Measurements from ENCODE around the gene RNF212. TPM values are rescaled to one million over a fixed set of nuclear protein-coding genes. Genes with fewer than 3 reads are reported as not detected.
A peak's percentile ranks its signal among the peaks of the same experiment; 100 is the strongest.

Gene RNF212
- total RNA-seq, 1 experiment from 2014 or later = 2.4 TPM

- intact Hi-C loops (cut with micrococcal nuclease; ENCODE audit: unreplicated experiment) = no loop called here
- TF ChIP-seq CTCF (conservative IDR thresholded peaks at IDR 0.05; ENCODE audit: low read depth, low read length) (peak; percentile 77), EZH2 (IDR thresholded peaks at IDR 0.05; ENCODE audit: borderline replicate concordance, low read depth, low read length, poor library complexity, severe bottlenecking) (no peak)
- Histone ChIP-seq H3K36me3 (ENCODE audit: insufficient read depth, low read length, poor library complexity, severe bottlenecking) (no peaks in the 10 kb centered on the region), H3K27ac (ENCODE audit: low read depth, low read length, poor library complexity, severe bottlenecking) (no peak overlapping the region), H3K4me1 (ENCODE audit: insufficient read depth, low read length, poor library complexity, severe bottlenecking) (no peaks in the 10 kb centered on the region), H3K4me3 (ENCODE audit: low read depth, low read length, poor library complexity, severe bottlenecking) (no peak overlapping the region), H3K9me3 (ENCODE audit: low read depth, low read length, poor library complexity, severe bottlenecking) (no peaks in the 10 kb centered on the region), H3K27me3 (replicated peaks; ENCODE audit: insufficient read depth, low read depth, low read length, poor library complexity) (peaks cover 10% of the 10 kb centered on the region)
- peak; percentile 72 for DNase-seq (ENCODE audit: low spot score)
- CTCF ChIA-PET = no interaction called here
- POLR2A ChIA-PET (ENCODE audit: low non-redundant PET) = no interaction called here
- no TSS peak for BruUV-seq (replicated peaks)
Observed at GRCh38 chr4:1072830-1073446, 40.4 kb downstream of the RNF212 start.

GRCh38 chr4:1069394-1069793, 44.0 kb downstream of the RNF212 start:
- no peaks in the 10 kb centered on the region for H3K9me3 ChIP-seq (ENCODE audit: low read depth, low read length, poor library complexity, severe bottlenecking)
- DNase-seq (ENCODE audit: low spot score) = no peak
- TF ChIP-seq CTCF (conservative IDR thresholded peaks at IDR 0.05; ENCODE audit: low read depth, low read length) = no peak
- no peak for TF ChIP-seq EZH2 (IDR thresholded peaks at IDR 0.05; ENCODE audit: borderline replicate concordance, low read depth, low read length, poor library complexity, severe bottlenecking)
- no peak overlapping the region for H3K4me3 ChIP-seq (ENCODE audit: low read depth, low read length, poor library complexity, severe bottlenecking)
- no peak overlapping the region for H3K27ac ChIP-seq (ENCODE audit: low read depth, low read length, poor library complexity, severe bottlenecking)
- POLR2A ChIA-PET (ENCODE audit: low non-redundant PET) = no interaction called here
- H3K27me3 ChIP-seq (replicated peaks; ENCODE audit: insufficient read depth, low read depth, low read length, poor library complexity) = peaks cover 39% of the 10 kb centered on the region
- no TSS peak for BruUV-seq (replicated peaks)
- no peaks in the 10 kb centered on the region for H3K36me3 ChIP-seq (ENCODE audit: insufficient read depth, low read length, poor library complexity, severe bottlenecking)
- intact Hi-C loops (cut with micrococcal nuclease; ENCODE audit: unreplicated experiment) = no loop called here
- CTCF ChIA-PET = no interaction called here
- H3K4me1 ChIP-seq (ENCODE audit: insufficient read depth, low read length, poor library complexity, severe bottlenecking) = no peaks in the 10 kb centered on the region

- Histone ChIP-seq H3K4me3 (ENCODE audit: low read depth, low read length, poor library complexity, severe bottlenecking) (no peak overlapping the region), H3K9me3 (ENCODE audit: low read depth, low read length, poor library complexity, severe bottlenecking) (no peaks in the 10 kb centered on the region), H3K27ac (ENCODE audit: low read depth, low read length, poor library complexity, severe bottlenecking) (no peak overlapping the region), H3K36me3 (ENCODE audit: insufficient read depth, low read length, poor library complexity, severe bottlenecking) (no peaks in the 10 kb centered on the region), H3K4me1 (ENCODE audit: insufficient read depth, low read length, poor library complexity, severe bottlenecking) (no peaks in the 10 kb centered on the region), H3K27me3 (replicated peaks; ENCODE audit: insufficient read depth, low read depth, low read length, poor library complexity) (peaks cover 71% of the 10 kb centered on the region)
- no peak for DNase-seq (ENCODE audit: low spot score)
- ChIA-PET CTCF (no interaction called here), POLR2A (ENCODE audit: low non-redundant PET) (no interaction called here)
- intact Hi-C loops (cut with micrococcal nuclease; ENCODE audit: unreplicated experiment) = no loop called here
- BruUV-seq (replicated peaks) = no TSS peak
- TF ChIP-seq EZH2 (IDR thresholded peaks at IDR 0.05; ENCODE audit: borderline replicate concordance, low read depth, low read length, poor library complexity, severe bottlenecking) = no peak
- no peak for TF ChIP-seq CTCF (conservative IDR thresholded peaks at IDR 0.05; ENCODE audit: low read depth, low read length)
Observed at GRCh38 chr4:1065732-1066131, 47.6 kb downstream of the RNF212 start.
